Ectodermal cell (in vitro differentiated cells): ENCODE data around the gene CCDC85C.

ENCODE experiments used
- H3K27ac ChIP-seq: 2 replicates; pipeline ENCODE4 v1.7.0; 2013; ENCODE audit warnings: mild to moderate bottlenecking, low read depth, low read length; ENCODE audit not compliant: insufficient read depth, poor library complexity, severe bottlenecking
- H3K27me3 ChIP-seq: 2 replicates; pipeline ENCODE4 v1.7.0; 2013; ENCODE audit warnings: mild to moderate bottlenecking, low read length; ENCODE audit not compliant: insufficient read depth, control insufficient read depth, poor library complexity, severe bottlenecking
- H3K36me3 ChIP-seq: one replicate; pipeline ENCODE4 v1.7.0; 2013; ENCODE audit warnings: low read length; ENCODE audit not compliant: control insufficient read depth, insufficient read depth
- H3K4me1 ChIP-seq: one replicate; pipeline ENCODE4 v1.7.0; 2013; ENCODE audit warnings: low read length; ENCODE audit not compliant: control insufficient read depth, insufficient read depth
- H3K4me3 ChIP-seq: 2 replicates; pipeline ENCODE4 v1.7.0; 2013; ENCODE audit warnings: low read depth, low read length, control low read depth; ENCODE audit not compliant: insufficient read depth
- H3K9me3 ChIP-seq: 2 replicates; pipeline ENCODE4 v1.7.0; 2013; ENCODE audit warnings: mild to moderate bottlenecking, low read length, moderate library complexity; ENCODE audit not compliant: control insufficient read depth
- whole genome bisulfite sequencing, 2 experiments: methylation state at CpG; one replicate each; pipeline ENCODE4 v1.1.7; 2013; ENCODE audit warnings: missing lambda C conversion rate in 2 of 2; 5-methylcytosine and 5-hydroxymethylcytosine counted together

Gene CCDC85C

DNA sequence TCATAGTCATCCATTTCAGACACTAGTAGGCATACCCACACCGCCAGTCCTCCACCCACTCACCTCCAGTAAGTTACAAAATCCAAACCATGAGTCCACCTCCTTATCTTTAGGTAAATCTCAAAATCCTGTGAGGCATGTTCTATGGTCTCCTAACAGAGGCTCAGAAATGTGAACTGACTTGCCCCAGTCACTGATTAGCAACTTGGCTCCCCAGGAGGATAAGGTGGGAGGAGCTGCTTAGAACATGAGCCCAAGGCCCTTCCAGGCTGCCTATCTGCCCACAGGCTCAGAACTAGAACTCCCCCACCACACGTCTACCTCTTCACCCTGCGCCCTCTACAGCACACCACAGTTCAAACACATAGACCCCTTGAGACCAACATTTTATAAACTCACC lies 143.2 kb downstream of the CCDC85C start:
- H3K36me3 ChIP-seq: peaks cover 16% of the 10 kb centered on the region
- H3K27me3 ChIP-seq: no peaks in the 10 kb centered on the region
- H3K4me1 ChIP-seq: no peaks in the 10 kb centered on the region
- 81 to 83% methylated on average over 3 of the region's 3 CpGs for WGBS, 2 experiments
- H3K27ac ChIP-seq: no peak overlapping the region
- H3K9me3 ChIP-seq: no peaks in the 10 kb centered on the region
- H3K4me3 ChIP-seq: no peak overlapping the region

- peaks cover 16% of the 10 kb centered on the region for H3K36me3 ChIP-seq
- no peaks in the 10 kb centered on the region for H3K4me1 ChIP-seq
- H3K27me3 ChIP-seq: no peaks in the 10 kb centered on the region
- H3K27ac ChIP-seq: no peak overlapping the region
- 93 to 97% methylated on average over 5 of the region's 5 CpGs for WGBS, 2 experiments
- no peaks in the 10 kb centered on the region for H3K9me3 ChIP-seq
- H3K4me3 ChIP-seq: no peak overlapping the region
Measured at GRCh38 chr14:99459481-99460100, 144.4 kb downstream of the CCDC85C start.

GRCh38 chr14:99454246-99454645 lies 149.8 kb downstream of the CCDC85C start:
- Histone ChIP-seq H3K27ac (no peak overlapping the region), H3K36me3 (peaks cover 16% of the 10 kb centered on the region), H3K9me3 (no peaks in the 10 kb centered on the region), H3K4me1 (no peaks in the 10 kb centered on the region), H3K27me3 (no peaks in the 10 kb centered on the region), H3K4me3 (no peak overlapping the region)
- WGBS, 2 experiments: 79 to 86% methylated on average over 3 of the region's 3 CpGs

GRCh38 chr14:99452968-99453367 lies 151.0 kb downstream of the CCDC85C start:
- peaks cover 18% of the 10 kb centered on the region for H3K36me3 ChIP-seq
- H3K27ac ChIP-seq: no peak overlapping the region
- H3K4me3 ChIP-seq: no peak overlapping the region
- no peaks in the 10 kb centered on the region for H3K9me3 ChIP-seq
- H3K27me3 ChIP-seq: no peaks in the 10 kb centered on the region
- 89 to 92% methylated on average over 3 to 4 of the region's 4 CpGs for WGBS, 2 experiments
- H3K4me1 ChIP-seq: no peaks in the 10 kb centered on the region

GRCh38 chr14:99451234-99451633 lies 152.8 kb downstream of the CCDC85C start:
- H3K36me3 ChIP-seq: peaks cover 8% of the 10 kb centered on the region
- WGBS, 2 experiments: 95 to 96% methylated on average over 5 of the region's 5 CpGs

GRCh38 chr14:99450266-99450665 lies 153.7 kb downstream of the CCDC85C start:
- WGBS, 2 experiments: 94 to 97% methylated on average over 3 of the region's 3 CpGs

More at GRCh38 chr14:99451234-99451633, 152.8 kb downstream of the CCDC85C start:
- Histone ChIP-seq H3K9me3 (no peaks in the 10 kb centered on the region), H3K4me1 (no peaks in the 10 kb centered on the region), H3K27ac (no peak overlapping the region), H3K27me3 (no peaks in the 10 kb centered on the region), H3K4me3 (no peak overlapping the region)

More at GRCh38 chr14:99450266-99450665, 153.7 kb downstream of the CCDC85C start:
- Histone ChIP-seq H3K27ac (no peak overlapping the region), H3K4me3 (no peak overlapping the region), H3K27me3 (no peaks in the 10 kb centered on the region), H3K9me3 (no peaks in the 10 kb centered on the region), H3K36me3 (peaks cover 8% of the 10 kb centered on the region), H3K4me1 (no peaks in the 10 kb centered on the region)
